SK-N-MC (cell line): Measurements from ENCODE around the gene TAS2R13.

Source experiments
- EZH2 ChIP-seq: fragments of 200-600 bp; sonication (generic); IDR thresholded peaks from one replicate; pipeline ENCODE4 v1.6.1; 2017; ENCODE audit warnings: antibody characterized with exemption
- FOXP2 ChIP-seq: optimal IDR thresholded peaks from 2 replicates; pipeline ENCODE3; 2011; ENCODE audit warnings: mild to moderate bottlenecking, moderate library complexity; ENCODE audit not compliant: insufficient read depth; ENCODE audit errors: extremely low read length, control extremely low read depth
- POLR2AphosphoS5 ChIP-seq: IDR thresholded peaks from 2 replicates; pipeline ENCODE4 v1.6.1; 2012; ENCODE audit warnings: mild to moderate bottlenecking, low read depth, low read length, borderline replicate concordance

DNA sequence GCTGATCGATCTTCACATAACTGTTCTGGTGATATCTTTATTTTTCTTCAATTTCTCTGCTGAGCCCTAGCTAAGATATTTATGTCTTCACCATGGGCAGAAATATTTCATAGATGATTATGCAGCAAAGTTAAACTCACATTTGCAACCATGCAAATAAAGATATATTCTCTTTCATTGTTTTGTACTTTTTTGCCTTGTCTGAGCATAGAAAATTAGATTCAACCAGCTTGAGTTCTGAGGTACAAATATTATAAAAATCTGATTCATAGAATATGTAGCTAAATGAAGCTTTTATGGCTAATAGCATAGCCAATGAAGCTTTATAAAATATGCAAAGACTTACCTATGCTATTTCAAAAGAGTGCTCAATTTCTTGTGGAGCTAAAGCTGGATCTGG is at the start of gene TAS2R13:
- TF ChIP-seq EZH2 (no peak), POLR2AphosphoS5 (no peak), FOXP2 (no peak)
